DMS153 treated with DMSO at 0.1 percent for 48 hours (cell line): Measurements from ENCODE around the gene GAGE12H.
"Not testable (repeated sequence)": the region's sequence is repeated elsewhere in the genome, so short reads cannot be mapped to it uniquely, and the experiment has no call there.

Source experiments
- DNase-seq: peaks from one replicate; lab custom pipeline; 2025; ENCODE audit not compliant: unreplicated experiment; lab: John Stamatoyannopoulos, UW

GAGE12H gene

GRCh38 chrX:49579649-49580048 is at the start of gene GAGE12H:
Gene GAGE12H, plus strand, starts transcription at chrX:49579949. Its CDS starts 1,155 bp downstream, at chrX:49581104.
- not testable (repeated sequence) for DNase-seq

DNA sequence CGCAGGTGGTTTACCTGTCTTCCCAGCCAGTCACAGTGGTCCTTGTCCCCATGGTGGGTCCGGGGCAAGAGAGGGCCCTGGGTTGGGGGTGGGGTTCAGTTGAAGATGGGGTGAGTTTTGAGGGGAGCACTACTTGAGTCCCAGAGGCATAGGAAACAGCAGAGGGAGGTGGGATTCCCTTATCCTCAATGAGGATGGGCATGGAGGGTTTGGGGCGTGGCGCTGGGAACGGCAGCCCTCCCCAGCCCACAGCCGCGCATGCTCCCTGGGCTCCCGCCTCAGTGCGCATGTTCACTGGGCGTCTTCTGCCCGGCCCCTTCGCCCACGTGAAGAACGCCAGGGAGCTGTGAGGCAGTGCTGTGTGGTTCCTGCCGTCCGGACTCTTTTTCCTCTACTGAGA is 47.9 kb upstream of the GAGE12H start, which contains the start of gene GAGE12C:
Gene GAGE12C, plus strand, starts transcription at position 301 of the 400 bp plus-strand sequence. CDS start 1,155 bp downstream, outside the sequence.
- DNase-seq = not testable (repeated sequence)

- DNase-seq = not testable (repeated sequence)
These were observed 38.3 kb upstream of the GAGE12H start, which contains the start of gene GAGE12D for GRCh38 chrX:49541433-49541832. Gene GAGE12D, plus strand, starts transcription at chrX:49541733. Its CDS starts 1,155 bp downstream, at chrX:49542888.

- not testable (repeated sequence) for DNase-seq
These were observed 28.8 kb upstream of the GAGE12H start, which contains the start of gene GAGE12E for GRCh38 chrX:49550989-49551388. Gene GAGE12E, plus strand, starts transcription at chrX:49551289. Its CDS starts 1,155 bp downstream, at chrX:49552444.

- not testable (repeated sequence) for DNase-seq
These were observed 19.2 kb upstream of the GAGE12H start, which contains the start of gene GAGE12F for GRCh38 chrX:49560542-49560941. Gene GAGE12F, plus strand, starts transcription at chrX:49560842. Its CDS starts 1,155 bp downstream, at chrX:49561997.

GRCh38 chrX:49568728-49569127 is 11.0 kb upstream of the GAGE12H start:
- not testable (repeated sequence) for DNase-seq

- not testable (repeated sequence) for DNase-seq
These were observed 10.6 kb upstream of the GAGE12H start for GRCh38 chrX:49569152-49569551.

DNA sequence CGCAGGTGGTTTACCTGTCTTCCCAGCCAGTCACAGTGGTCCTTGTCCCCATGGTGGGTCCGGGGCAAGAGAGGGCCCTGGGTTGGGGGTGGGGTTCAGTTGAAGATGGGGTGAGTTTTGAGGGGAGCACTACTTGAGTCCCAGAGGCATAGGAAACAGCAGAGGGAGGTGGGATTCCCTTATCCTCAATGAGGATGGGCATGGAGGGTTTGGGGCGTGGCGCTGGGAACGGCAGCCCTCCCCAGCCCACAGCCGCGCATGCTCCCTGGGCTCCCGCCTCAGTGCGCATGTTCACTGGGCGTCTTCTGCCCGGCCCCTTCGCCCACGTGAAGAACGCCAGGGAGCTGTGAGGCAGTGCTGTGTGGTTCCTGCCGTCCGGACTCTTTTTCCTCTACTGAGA is 9.6 kb upstream of the GAGE12H start, which contains the start of gene GAGE12G:
Gene GAGE12G, plus strand, starts transcription at position 301 of the 400 bp plus-strand sequence. CDS start 1,155 bp downstream, outside the sequence.
- not testable (repeated sequence) for DNase-seq

DNA sequence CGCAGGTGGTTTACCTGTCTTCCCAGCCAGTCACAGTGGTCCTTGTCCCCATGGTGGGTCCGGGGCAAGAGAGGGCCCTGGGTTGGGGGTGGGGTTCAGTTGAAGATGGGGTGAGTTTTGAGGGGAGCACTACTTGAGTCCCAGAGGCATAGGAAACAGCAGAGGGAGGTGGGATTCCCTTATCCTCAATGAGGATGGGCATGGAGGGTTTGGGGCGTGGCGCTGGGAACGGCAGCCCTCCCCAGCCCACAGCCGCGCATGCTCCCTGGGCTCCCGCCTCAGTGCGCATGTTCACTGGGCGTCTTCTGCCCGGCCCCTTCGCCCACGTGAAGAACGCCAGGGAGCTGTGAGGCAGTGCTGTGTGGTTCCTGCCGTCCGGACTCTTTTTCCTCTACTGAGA is 9.4 kb downstream of the GAGE12H start, which contains the start of gene GAGE2A:
Gene GAGE2A, plus strand, starts transcription at position 301 of the 400 bp plus-strand sequence. CDS start 1,155 bp downstream, outside the sequence.
- DNase-seq = not testable (repeated sequence)

- DNase-seq = not testable (repeated sequence)
These were observed 10.2 kb downstream of the GAGE12H start for GRCh38 chrX:49589769-49590478.

GRCh38 chrX:49590488-49590887 is 10.7 kb downstream of the GAGE12H start:
- not testable (repeated sequence) for DNase-seq

GRCh38 chrX:49598720-49599119 is 19.0 kb downstream of the GAGE12H start, which contains the start of gene GAGE1:
Gene GAGE1, plus strand, starts transcription at chrX:49599020. Its CDS starts 1,155 bp downstream, at chrX:49600175.
- not testable (repeated sequence) for DNase-seq

DNA sequence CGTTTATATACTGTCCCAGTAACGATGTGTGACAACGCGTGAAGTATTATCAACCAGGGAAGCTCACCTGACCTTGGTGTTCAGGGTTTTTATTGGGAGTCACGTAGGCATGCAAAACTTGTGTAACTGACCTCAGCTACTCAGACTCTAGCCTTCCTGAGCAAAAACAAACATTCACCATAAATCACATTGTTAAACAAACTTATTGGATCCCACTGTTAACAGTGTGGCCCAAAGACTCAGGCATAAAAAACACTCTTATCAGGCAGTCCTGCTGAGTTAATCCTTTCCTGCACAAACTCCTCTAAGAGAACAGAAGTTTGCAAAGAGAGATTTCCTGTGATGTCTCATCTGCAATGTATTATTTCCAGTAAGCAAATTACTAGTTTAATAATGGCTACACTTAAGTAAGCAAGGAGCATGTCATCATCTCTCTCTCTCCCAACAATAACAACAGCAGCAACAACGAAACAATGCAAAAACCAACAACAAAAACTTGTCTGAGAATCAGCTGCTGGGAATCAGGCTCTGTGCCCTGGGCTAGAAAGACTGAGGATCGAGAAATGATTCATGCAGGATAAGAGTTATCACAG is 31.1 kb downstream of the GAGE12H start:
- DNase-seq = no peak

DNA sequence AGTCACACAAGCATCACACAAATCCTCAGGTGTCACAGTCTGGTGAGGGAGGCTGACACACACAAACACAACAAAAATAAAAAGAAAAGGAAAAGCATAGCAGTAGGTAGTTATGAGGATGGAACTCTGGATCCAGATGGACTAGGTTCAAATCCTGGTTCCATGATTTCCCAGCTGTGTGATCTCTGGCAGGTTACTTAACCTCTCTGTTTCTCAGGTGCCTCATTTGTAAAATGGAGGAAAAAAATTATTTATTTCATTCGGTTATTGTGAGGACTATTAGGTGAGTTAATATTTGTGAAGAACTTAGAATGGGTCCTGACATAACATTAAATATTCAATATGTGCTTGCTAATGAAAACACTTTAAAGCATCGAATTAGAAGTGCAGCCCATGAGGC is 38.8 kb downstream of the GAGE12H start:
- DNase-seq = no peak

GRCh38 chrX:49627086-49627777 is 47.5 kb downstream of the GAGE12H start:
- no peak for DNase-seq
